ENCODE results near the gene ING5. TPM values are rescaled to one million over a fixed set of nuclear protein-coding genes. Genes with fewer than 3 reads are reported as not detected.

The ING5 gene
- total RNA-seq, 1 experiment from 2014 or later: 45.9 TPM

DNA sequence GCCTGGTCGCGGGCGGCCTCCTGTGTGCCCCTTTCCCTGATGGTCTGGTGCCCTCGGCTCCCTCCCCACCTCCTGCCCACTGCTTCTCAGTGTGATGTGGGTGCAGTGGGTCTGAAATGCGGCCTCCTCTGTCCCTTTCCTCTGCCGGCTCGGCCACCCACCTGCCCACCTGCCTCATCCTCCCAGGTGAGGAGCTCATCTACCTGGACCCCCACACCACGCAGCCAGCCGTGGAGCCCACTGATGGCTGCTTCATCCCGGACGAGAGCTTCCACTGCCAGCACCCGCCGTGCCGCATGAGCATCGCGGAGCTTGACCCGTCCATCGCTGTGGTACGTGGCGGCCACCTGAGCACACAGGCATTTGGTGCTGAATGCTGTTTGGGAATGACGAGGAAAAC lies 33.5 kb upstream of the ING5 start:
- H2AFZ ChIP-seq (ENCODE audit: low read depth, low read length, poor library complexity, severe bottlenecking): no peak overlapping the region
- peaks cover 0 to 5% of the 10 kb centered on the region in 2 experiments; a peak in 1 of 4 replicates for H3K4me1 ChIP-seq (ENCODE audit: control insufficient read depth in 1 of 2, insufficient read depth in 2 of 2, low read length in 2 of 2)
- H3K27ac ChIP-seq (ENCODE audit: low read depth, low read length): no peak overlapping the region
- no peaks in the 10 kb centered on the region for H3K27me3 ChIP-seq (ENCODE audit: insufficient read depth, low read length)
- no peaks in the 10 kb centered on the region for H3K79me2 ChIP-seq (ENCODE audit: insufficient read depth, low read length)
- H3K9me3 ChIP-seq (ENCODE audit: control insufficient read depth in 1 of 2, insufficient read depth in 1 of 2, low read depth in 1 of 2, low read length in 2 of 2): no peaks in the 10 kb centered on the region
- no peak for DNase-seq (ENCODE audit: low read depth, low spot score)
- BruUV-seq (replicated peaks): no TSS peak
- POLR2A ChIA-PET: no interaction called here
- 0 out of 2 replicates have a peak, but pooled peaks cover 3% of the 10 kb centered on the region for H4K20me1 ChIP-seq (ENCODE audit: insufficient read depth)
- CTCF ChIA-PET: no interaction called here
- ATAC-seq: no peak
- H3K4me3 ChIP-seq (replicated peaks in 1 of 2; ENCODE audit: low read depth in 1 of 2, low read length in 2 of 2): no peak overlapping the region
- H3K36me3 ChIP-seq (ENCODE audit: control insufficient read depth in 1 of 2, insufficient read depth in 2 of 2, low read length in 2 of 2): peaks cover 12 to 15% of the 10 kb centered on the region in 2 experiments; a peak in 3 of 4 replicates
- no peak overlapping the region for H3K9ac ChIP-seq (ENCODE audit: low read length)
- TF ChIP-seq EZH2 (IDR thresholded peaks at IDR 0.05) (no peak), CBX3 (IDR thresholded peaks at IDR 0.05; ENCODE audit: low read depth) (no peak), ZNF274 (IDR thresholded peaks at IDR 0.05; ENCODE audit: low read depth, low read length) (no peak), SP1 (IDR thresholded peaks at IDR 0.05; ENCODE audit: low read depth) (no peak), SRF (IDR thresholded peaks at IDR 0.05; ENCODE audit: low read depth) (no peak), SIN3A (IDR thresholded peaks at IDR 0.05; ENCODE audit: low read depth) (no peak), CEBPB (IDR thresholded peaks at IDR 0.05; ENCODE audit: low read depth) (no peak), YY1 (IDR thresholded peaks at IDR 0.05; ENCODE audit: extremely low read depth, insufficient replicate concordance, low read depth, low read length) (no peak), ZFX (IDR thresholded peaks at IDR 0.05) (no peak), JUND (IDR thresholded peaks at IDR 0.05) (no peak)
- TF ChIP-seq, protein P1, sequence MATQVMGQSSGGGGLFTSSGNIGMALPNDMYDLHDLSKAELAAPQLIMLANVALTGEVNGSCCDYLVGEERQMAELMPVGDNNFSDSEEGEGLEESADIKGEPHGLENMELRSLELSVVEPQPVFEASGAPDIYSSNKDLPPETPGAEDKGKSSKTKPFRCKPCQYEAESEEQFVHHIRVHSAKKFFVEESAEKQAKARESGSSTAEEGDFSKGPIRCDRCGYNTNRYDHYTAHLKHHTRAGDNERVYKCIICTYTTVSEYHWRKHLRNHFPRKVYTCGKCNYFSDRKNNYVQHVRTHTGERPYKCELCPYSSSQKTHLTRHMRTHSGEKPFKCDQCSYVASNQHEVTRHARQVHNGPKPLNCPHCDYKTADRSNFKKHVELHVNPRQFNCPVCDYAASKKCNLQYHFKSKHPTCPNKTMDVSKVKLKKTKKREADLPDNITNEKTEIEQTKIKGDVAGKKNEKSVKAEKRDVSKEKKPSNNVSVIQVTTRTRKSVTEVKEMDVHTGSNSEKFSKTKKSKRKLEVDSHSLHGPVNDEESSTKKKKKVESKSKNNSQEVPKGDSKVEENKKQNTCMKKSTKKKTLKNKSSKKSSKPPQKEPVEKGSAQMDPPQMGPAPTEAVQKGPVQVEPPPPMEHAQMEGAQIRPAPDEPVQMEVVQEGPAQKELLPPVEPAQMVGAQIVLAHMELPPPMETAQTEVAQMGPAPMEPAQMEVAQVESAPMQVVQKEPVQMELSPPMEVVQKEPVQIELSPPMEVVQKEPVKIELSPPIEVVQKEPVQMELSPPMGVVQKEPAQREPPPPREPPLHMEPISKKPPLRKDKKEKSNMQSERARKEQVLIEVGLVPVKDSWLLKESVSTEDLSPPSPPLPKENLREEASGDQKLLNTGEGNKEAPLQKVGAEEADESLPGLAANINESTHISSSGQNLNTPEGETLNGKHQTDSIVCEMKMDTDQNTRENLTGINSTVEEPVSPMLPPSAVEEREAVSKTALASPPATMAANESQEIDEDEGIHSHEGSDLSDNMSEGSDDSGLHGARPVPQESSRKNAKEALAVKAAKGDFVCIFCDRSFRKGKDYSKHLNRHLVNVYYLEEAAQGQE (IDR thresholded peaks at IDR 0.05; ENCODE audit: low read depth): no peak
- TF ChIP-seq, protein P2, sequence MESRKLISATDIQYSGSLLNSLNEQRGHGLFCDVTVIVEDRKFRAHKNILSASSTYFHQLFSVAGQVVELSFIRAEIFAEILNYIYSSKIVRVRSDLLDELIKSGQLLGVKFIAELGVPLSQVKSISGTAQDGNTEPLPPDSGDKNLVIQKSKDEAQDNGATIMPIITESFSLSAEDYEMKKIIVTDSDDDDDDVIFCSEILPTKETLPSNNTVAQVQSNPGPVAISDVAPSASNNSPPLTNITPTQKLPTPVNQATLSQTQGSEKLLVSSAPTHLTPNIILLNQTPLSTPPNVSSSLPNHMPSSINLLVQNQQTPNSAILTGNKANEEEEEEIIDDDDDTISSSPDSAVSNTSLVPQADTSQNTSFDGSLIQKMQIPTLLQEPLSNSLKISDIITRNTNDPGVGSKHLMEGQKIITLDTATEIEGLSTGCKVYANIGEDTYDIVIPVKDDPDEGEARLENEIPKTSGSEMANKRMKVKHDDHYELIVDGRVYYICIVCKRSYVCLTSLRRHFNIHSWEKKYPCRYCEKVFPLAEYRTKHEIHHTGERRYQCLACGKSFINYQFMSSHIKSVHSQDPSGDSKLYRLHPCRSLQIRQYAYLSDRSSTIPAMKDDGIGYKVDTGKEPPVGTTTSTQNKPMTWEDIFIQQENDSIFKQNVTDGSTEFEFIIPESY (IDR thresholded peaks at IDR 0.05; ENCODE audit: extremely low read depth, insufficient replicate concordance, low read length): no peak
- TF ChIP-seq, protein P3, sequence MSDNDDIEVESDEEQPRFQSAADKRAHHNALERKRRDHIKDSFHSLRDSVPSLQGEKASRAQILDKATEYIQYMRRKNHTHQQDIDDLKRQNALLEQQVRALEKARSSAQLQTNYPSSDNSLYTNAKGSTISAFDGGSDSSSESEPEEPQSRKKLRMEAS (IDR thresholded peaks at IDR 0.05): no peak
- TF ChIP-seq, protein P4, sequence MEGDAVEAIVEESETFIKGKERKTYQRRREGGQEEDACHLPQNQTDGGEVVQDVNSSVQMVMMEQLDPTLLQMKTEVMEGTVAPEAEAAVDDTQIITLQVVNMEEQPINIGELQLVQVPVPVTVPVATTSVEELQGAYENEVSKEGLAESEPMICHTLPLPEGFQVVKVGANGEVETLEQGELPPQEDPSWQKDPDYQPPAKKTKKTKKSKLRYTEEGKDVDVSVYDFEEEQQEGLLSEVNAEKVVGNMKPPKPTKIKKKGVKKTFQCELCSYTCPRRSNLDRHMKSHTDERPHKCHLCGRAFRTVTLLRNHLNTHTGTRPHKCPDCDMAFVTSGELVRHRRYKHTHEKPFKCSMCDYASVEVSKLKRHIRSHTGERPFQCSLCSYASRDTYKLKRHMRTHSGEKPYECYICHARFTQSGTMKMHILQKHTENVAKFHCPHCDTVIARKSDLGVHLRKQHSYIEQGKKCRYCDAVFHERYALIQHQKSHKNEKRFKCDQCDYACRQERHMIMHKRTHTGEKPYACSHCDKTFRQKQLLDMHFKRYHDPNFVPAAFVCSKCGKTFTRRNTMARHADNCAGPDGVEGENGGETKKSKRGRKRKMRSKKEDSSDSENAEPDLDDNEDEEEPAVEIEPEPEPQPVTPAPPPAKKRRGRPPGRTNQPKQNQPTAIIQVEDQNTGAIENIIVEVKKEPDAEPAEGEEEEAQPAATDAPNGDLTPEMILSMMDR (IDR thresholded peaks at IDR 0.05 in 2 of 3, conservative IDR thresholded peaks at IDR 0.05 in 1 of 3; ENCODE audit: borderline replicate concordance in 1 of 3, insufficient read depth in 1 of 3, low read depth in 2 of 3, low read length in 2 of 3): no peak
- intact Hi-C loops (cut with micrococcal nuclease): no loop called here
- no peak overlapping the region for H3K4me2 ChIP-seq (ENCODE audit: low read length)
- no peaks in the 10 kb centered on the region for H3K9me2 ChIP-seq (ENCODE audit: insufficient read depth)
- RAD21 ChIA-PET (ENCODE audit: low non-redundant PET in 1 of 2, low total read pairs in 2 of 2, uncharacterized antibody in 2 of 2, unreplicated experiment in 2 of 2): no interaction called here
